GM12878 (cell line): ENCODE results near the gene PINK1. TPM values are rescaled to one million over a fixed set of nuclear protein-coding genes. Genes with fewer than 3 reads are reported as not detected.

ENCODE experiments used
- ATAC-seq: fragments of 200-7000 bp; cut with Tn5 transposase; 3 replicates; pipeline ENCODE4 v1.9.1; 2020; ENCODE audit warnings: mild to moderate bottlenecking, moderate library complexity
- BruUV-seq: library from RNA; stranded (reverse); fragments of 400-500 nt; replicated peaks from 2 replicates; lab custom pipeline; 2021; lab: Mats Ljungman, UMichigan
- CTCF ChIA-PET: fragments of 300-600 bp; sonication (Branson Sonifier 250); formaldehyde crosslinking; extraction: SDS; loops from one replicate; lab custom pipeline; 2021; ENCODE audit warnings: inconsistent platforms; lab: Yijun Ruan, JAX
- POLR2A ChIA-PET: fragments of 350-600 bp; formaldehyde crosslinking; extraction: SDS; loops from one replicate; lab custom pipeline; 2021; ENCODE audit warnings: inconsistent platforms; lab: Charles Lee
- RAD21 ChIA-PET: fragments of 300-600 bp; sonication (Branson Sonifier 250); formaldehyde crosslinking; loops from one replicate; lab custom pipeline; 2023; ENCODE audit warnings: antibody characterized with exemption; ENCODE audit not compliant: unreplicated experiment; lab: Charles Lee
- SMC1A ChIA-PET: fragments of 300-600 bp; sonication (Branson Sonifier 250); formaldehyde crosslinking; loops from one replicate; lab custom pipeline; 2023; ENCODE audit not compliant: unreplicated experiment, uncharacterized antibody; lab: Charles Lee
- DNase-seq: peaks from one replicate; pipeline ENCODE4 v3.0.0-alpha.2; 2011; ENCODE audit warnings: low read depth, low spot score
- FAIRE-seq: peaks from 3 replicates; lab custom pipeline; 2011; peaks lifted over from hg19 to GRCh38; lab: Jason Lieb, UNC
- H2AFZ ChIP-seq: 2 replicates; pipeline ENCODE4 v1.6.0; 2011; ENCODE audit warnings: low read depth, low read length, control low read depth; ENCODE audit not compliant: control insufficient read depth
- H3K27ac ChIP-seq: 2 replicates; pipeline ENCODE4 v1.5.1; 2011; ENCODE audit warnings: control low read depth; ENCODE audit not compliant: control insufficient read depth, insufficient read depth
- H3K27me3 ChIP-seq, 2 experiments: replicated peaks in 1 of 2; 2 replicates each; pipeline versions ENCODE4 v1.6.0 to v1.6.1; 2011; ENCODE audit warnings: low read length in 1 of 2; ENCODE audit not compliant: control insufficient read depth in 2 of 2, insufficient read depth in 2 of 2
- H3K36me3 ChIP-seq, 2 experiments: 2 replicates each; pipeline ENCODE4 v1.5.1; 2011; ENCODE audit warnings: low read length in 1 of 2; ENCODE audit not compliant: control insufficient read depth in 2 of 2, insufficient read depth in 2 of 2
- H3K4me1 ChIP-seq: 2 replicates; pipeline ENCODE4 v1.6.1; 2011; ENCODE audit warnings: mild to moderate bottlenecking, low read length, moderate library complexity, mixed read lengths; ENCODE audit not compliant: control insufficient read depth, insufficient read depth
- H3K4me2 ChIP-seq: 2 replicates; pipeline ENCODE4 v1.6.0; 2011; ENCODE audit warnings: control low read depth; ENCODE audit not compliant: control insufficient read depth, insufficient read depth
- H3K4me3 ChIP-seq: fragments of 200-600 bp; sonication (generic); 2 replicates; pipeline ENCODE4 v1.5.1; 2016
- H3K79me2 ChIP-seq: 2 replicates; pipeline ENCODE4 v1.6.0; 2011; ENCODE audit warnings: low read length; ENCODE audit not compliant: control insufficient read depth, insufficient read depth
- H3K9ac ChIP-seq: 2 replicates; pipeline ENCODE4 v1.8.0; 2011; ENCODE audit warnings: low read length, control low read depth, mixed read lengths; ENCODE audit not compliant: control insufficient read depth, insufficient read depth
- H3K9me3 ChIP-seq: replicated peaks from 3 replicates; pipeline ENCODE4 v1.5.1; 2011; ENCODE audit warnings: mild to moderate bottlenecking, low read length; ENCODE audit not compliant: control insufficient read depth, insufficient read depth
- H4K20me1 ChIP-seq: 2 replicates; pipeline ENCODE4 v1.6.0; 2011; ENCODE audit not compliant: control insufficient read depth, insufficient read depth
- BMI1 ChIP-seq: fragments of 450-650 bp; IDR thresholded peaks from 2 replicates; pipeline ENCODE4 v1.6.1; 2016; ENCODE audit warnings: mild to moderate bottlenecking, moderate library complexity, borderline replicate concordance
- HDAC6 ChIP-seq: fragments of 200-600 bp; sonication (generic); IDR thresholded peaks from one replicate; pipeline ENCODE4 v1.8.0; 2017; ENCODE audit warnings: antibody characterized with exemption; ENCODE audit not compliant: unreplicated experiment
- KAT2A ChIP-seq: conservative IDR thresholded peaks from 2 replicates; pipeline ENCODE4 v1.6.1; 2011; ENCODE audit warnings: low read depth, low read length; ENCODE audit not compliant: control insufficient read depth
- KDM1A ChIP-seq: fragments of 200-600 bp; sonication (generic); IDR thresholded peaks from 2 replicates; pipeline ENCODE4 v1.6.1; 2016; ENCODE audit warnings: borderline replicate concordance
- NR2F1 ChIP-seq: fragments of 450-650 bp; conservative IDR thresholded peaks from 2 replicates; pipeline ENCODE4 v1.6.1; 2017; ENCODE audit warnings: mild to moderate bottlenecking
- POLR2AphosphoS2 ChIP-seq: IDR thresholded peaks from 2 replicates; pipeline ENCODE4 v1.6.1; 2011; ENCODE audit warnings: low read depth, mild to moderate bottlenecking, low read length, improper control_type of control experiment, moderate library complexity
- SMAD1 ChIP-seq: fragments of 450-650 bp; IDR thresholded peaks from 2 replicates; pipeline ENCODE4 v1.6.1; 2018; ENCODE audit warnings: mild to moderate bottlenecking, low read depth; ENCODE audit not compliant: partially characterized antibody
- SREBF1 ChIP-seq: IDR thresholded peaks from 2 replicates; pipeline ENCODE4 v1.6.1; 2012; ENCODE audit warnings: mild to moderate bottlenecking, low read length
- SREBF2 ChIP-seq: IDR thresholded peaks from 2 replicates; pipeline ENCODE4 v1.6.1; 2012; ENCODE audit warnings: mild to moderate bottlenecking, low read length
- TARDBP ChIP-seq: IDR thresholded peaks from 2 replicates; pipeline ENCODE4 v1.6.1; 2016; ENCODE audit warnings: borderline replicate concordance
- ZNF207 ChIP-seq: fragments of 450-650 bp; IDR thresholded peaks from 2 replicates; pipeline ENCODE4 v1.6.1; 2014; ENCODE audit warnings: antibody characterized with exemption, mild to moderate bottlenecking, borderline replicate concordance
- ZNF24 ChIP-seq: fragments of 450-650 bp; IDR thresholded peaks from 2 replicates; pipeline ENCODE4 v1.6.1; 2017; ENCODE audit warnings: antibody characterized with exemption, mild to moderate bottlenecking
- WGBS: methylation state at CpG from one replicate; pipeline ENCODE4 v1.1.6; 2016; ENCODE audit warnings: low lambda C conversion rate; ENCODE audit not compliant: insufficient replicate concordance, insufficient coverage; ENCODE audit errors: missing lambda C conversion rate; 5-methylcytosine and 5-hydroxymethylcytosine counted together
- in situ Hi-C: fragments of 300-500 bp; cut with MboI; formaldehyde crosslinking; loops from 9 replicates; pipeline ENCODE4 v1.14.3; 2018; ENCODE audit warnings: mixed read lengths
- intact Hi-C: fragments of 100-400 bp; cut with micrococcal nuclease; formaldehyde crosslinking; loops from one replicate; pipeline ENCODE4 v1.14.2; 2022; ENCODE audit not compliant: unreplicated experiment
- polyA plus RNA-seq, 11 experiments: library from polyadenylated mRNA; depleted of rRNA in 4 of 11; unstranded in 6 of 11; stranded (reverse) in 5 of 11; fragments of >200 nt; fragmentation: Nextera tagmentation in 4 of 11; fragmentation: Illumina TruSeq in 1 of 11; extraction: Ambion mirVana in 4 of 11; extraction: Trizol in 1 of 11; gene quantifications; 1 replicate in 1 of 11; 2 replicates in 10 of 11; pipeline versions ENCODE4 v1.2.1 to v1.2.3, GENCODE V29; 2011 to 2016; ENCODE audit warnings: inconsistent platforms in 2 of 11, missing spikeins in 2 of 11, low read depth in 1 of 11
- total RNA-seq, 4 experiments: library from RNA; depleted of rRNA in 3 of 4; stranded (reverse); fragments of >200 nt in 3 of 4; fragmentation: Illumina TruSeq in 1 of 4; extraction: Trizol in 1 of 4; gene quantifications; 2 replicates each; pipeline versions ENCODE4 v1.2.1 to v1.2.3, GENCODE V29; 2013 to 2021

PINK1 gene
- total and polyA plus RNA-seq, 10 of the 15 experiments (the other 5 are each of a cell fraction or from before 2014, with no cell fraction given), result 0.42 to 4.4 (median 1.9) TPM; not detected in 1

- no peak overlapping the region for H3K9ac ChIP-seq
- H3K4me1 ChIP-seq, result no peaks in the 10 kb centered on the region
- DNase-seq (no peak), FAIRE-seq (no peak), ATAC-seq (no peak)
- H3K4me3 ChIP-seq, result no peak overlapping the region
- RAD21 ChIA-PET, result no interaction called here
- SMC1A ChIA-PET, result no interaction called here
- H3K36me3 ChIP-seq, result no peaks in the 10 kb centered on the region
- no peaks in the 10 kb centered on the region for H3K79me2 ChIP-seq
- H3K4me2 ChIP-seq, result no peak overlapping the region
- TF ChIP-seq KDM1A (no peak), SREBF2 (no peak), ZNF24 (no peak), NR2F1 (no peak), BMI1 (no peak), POLR2AphosphoS2 (no peak), HDAC6 (no peak), TARDBP (no peak), KAT2A (no peak), ZNF207 (no peak), SREBF1 (no peak), SMAD1 (no peak)
- H3K27me3 ChIP-seq, result peaks cover 2% of the 10 kb centered on the region in 2 experiments
- 60% methylated on average over 14 of the region's 14 CpGs for WGBS
- POLR2A ChIA-PET, result no interaction called here
- BruUV-seq, result no TSS peak
- intact Hi-C loops (no loop called here), in situ Hi-C loops (no loop called here)
- no peak overlapping the region for H2AFZ ChIP-seq
- H3K27ac ChIP-seq, result no peak overlapping the region
- H3K9me3 ChIP-seq, result no peaks in the 10 kb centered on the region
- H4K20me1 ChIP-seq, result no peaks in the 10 kb centered on the region
- CTCF ChIA-PET, result no interaction called here
Observed at GRCh38 chr1:20684651-20685050, 51.4 kb downstream of the PINK1 start.
